Gastroesophageal sphincter (tissue), 3 donors: ENCODE data around the gene CYTH2.

Experiments used
- EP300 ChIP-seq: sonication (generic); formaldehyde crosslinking; IDR thresholded peaks from one replicate; pipeline ENCODE4 v1.6.1; 2017; ENCODE audit warnings: antibody characterized with exemption, mild to moderate bottlenecking
- POLR2AphosphoS5 ChIP-seq: sonication (generic); formaldehyde crosslinking; IDR thresholded peaks from one replicate; pipeline ENCODE4 v1.6.1; 2017; ENCODE audit warnings: antibody characterized with exemption
- TF ChIP-seq, protein P1 (sequence below), 4 experiments: fragments of 200-600 bp in 2 of 4; fragments of 450-650 bp in 2 of 4; sonication (generic) in 1 of 4; IDR thresholded peaks; one replicate each; pipeline ENCODE4 v1.5.1; 2017 to 2019; ENCODE audit warnings: antibody characterized with exemption in 4 of 4, mild to moderate bottlenecking in 2 of 4, moderate library complexity in 2 of 4

DNA sequence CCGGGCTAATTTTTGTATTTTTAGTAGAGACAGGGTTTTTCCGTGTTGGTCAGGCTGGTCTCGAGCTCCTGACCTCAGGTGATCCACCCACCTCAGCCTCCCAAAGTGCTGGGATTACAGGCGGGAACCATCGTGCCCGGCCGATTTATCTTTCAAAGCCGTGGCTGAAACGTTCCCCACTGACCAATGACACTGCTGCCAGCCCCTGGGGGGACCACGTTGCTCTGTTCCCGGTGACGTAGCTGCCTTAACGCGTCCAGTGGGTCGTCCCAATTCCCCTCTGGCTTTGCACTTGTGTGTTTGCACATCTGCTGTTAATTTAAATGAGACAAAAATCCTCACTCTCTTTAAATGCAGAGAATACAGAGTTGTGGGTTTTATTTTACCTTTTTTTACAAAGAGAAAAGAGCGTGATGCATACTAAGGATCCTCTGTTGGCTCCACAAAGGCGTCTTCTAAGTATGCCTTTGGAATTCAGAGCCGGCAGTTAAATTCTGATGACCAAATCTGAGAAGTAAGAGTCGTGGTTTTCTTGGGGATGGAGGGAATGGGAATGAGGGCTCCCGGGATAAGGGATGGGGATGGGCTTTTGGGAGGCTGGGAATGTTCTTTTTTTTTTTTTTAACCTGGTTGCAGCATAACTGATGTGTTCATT lies 61.0 kb downstream of the CYTH2 start:
- TF ChIP-seq, protein P1, sequence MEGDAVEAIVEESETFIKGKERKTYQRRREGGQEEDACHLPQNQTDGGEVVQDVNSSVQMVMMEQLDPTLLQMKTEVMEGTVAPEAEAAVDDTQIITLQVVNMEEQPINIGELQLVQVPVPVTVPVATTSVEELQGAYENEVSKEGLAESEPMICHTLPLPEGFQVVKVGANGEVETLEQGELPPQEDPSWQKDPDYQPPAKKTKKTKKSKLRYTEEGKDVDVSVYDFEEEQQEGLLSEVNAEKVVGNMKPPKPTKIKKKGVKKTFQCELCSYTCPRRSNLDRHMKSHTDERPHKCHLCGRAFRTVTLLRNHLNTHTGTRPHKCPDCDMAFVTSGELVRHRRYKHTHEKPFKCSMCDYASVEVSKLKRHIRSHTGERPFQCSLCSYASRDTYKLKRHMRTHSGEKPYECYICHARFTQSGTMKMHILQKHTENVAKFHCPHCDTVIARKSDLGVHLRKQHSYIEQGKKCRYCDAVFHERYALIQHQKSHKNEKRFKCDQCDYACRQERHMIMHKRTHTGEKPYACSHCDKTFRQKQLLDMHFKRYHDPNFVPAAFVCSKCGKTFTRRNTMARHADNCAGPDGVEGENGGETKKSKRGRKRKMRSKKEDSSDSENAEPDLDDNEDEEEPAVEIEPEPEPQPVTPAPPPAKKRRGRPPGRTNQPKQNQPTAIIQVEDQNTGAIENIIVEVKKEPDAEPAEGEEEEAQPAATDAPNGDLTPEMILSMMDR (IDR thresholded peaks at IDR 0.05) = no peak
- TF ChIP-seq POLR2AphosphoS5 (no peak), EP300 (no peak)
